Fibroblast of villous mesenchyme (primary cell): ENCODE data around the gene TAF4B. TPM values are rescaled to one million over a fixed set of nuclear protein-coding genes. Genes with fewer than 3 reads are reported as not detected.

Experiments used
- DNase-seq: peaks from one replicate; pipeline ENCODE4 v3.0.0-alpha.2; 2010; ENCODE audit warnings: low read depth
- H3K4me3 ChIP-seq: 2 replicates; pipeline ENCODE4 v1.5.1; 2011; ENCODE audit warnings: low read depth, mild to moderate bottlenecking, low read length
- total RNA-seq: library from RNA; depleted of rRNA; stranded (reverse); fragments of >200 nt; gene quantifications from 2 replicates; pipeline ENCODE4 v1.2.3, GENCODE V29; 2012
- TF ChIP-seq, protein P1 (sequence below): IDR thresholded peaks from 2 replicates; pipeline ENCODE4 v1.5.1; 2012; ENCODE audit warnings: low read depth, mild to moderate bottlenecking, low read length; ENCODE audit not compliant: insufficient read depth

The TAF4B gene
- total RNA-seq, 1 donor, result 0.86 TPM

DNA sequence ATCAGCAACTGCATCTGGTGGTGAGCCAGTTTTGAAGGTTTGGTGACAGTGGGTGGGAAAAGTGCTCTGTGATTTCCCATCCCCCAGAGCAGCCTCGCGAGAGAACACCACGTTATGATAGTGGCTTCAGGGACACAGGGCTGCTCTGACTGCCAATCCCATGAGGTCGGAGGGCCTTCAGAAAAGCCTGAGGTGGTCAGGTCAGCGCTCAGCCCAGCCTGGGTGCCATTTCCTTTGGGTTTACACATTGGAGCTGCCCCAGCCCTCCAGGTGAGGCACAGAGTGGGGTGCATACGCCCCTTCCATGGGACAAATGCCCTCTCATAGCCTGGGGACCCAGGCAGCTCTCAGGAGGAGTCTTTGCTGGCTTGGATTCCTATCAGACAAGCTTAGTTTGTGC, 195.3 kb downstream of the TAF4B start:
- DNase-seq, result no peak
- no peak overlapping the region for H3K4me3 ChIP-seq
- TF ChIP-seq, protein P1, sequence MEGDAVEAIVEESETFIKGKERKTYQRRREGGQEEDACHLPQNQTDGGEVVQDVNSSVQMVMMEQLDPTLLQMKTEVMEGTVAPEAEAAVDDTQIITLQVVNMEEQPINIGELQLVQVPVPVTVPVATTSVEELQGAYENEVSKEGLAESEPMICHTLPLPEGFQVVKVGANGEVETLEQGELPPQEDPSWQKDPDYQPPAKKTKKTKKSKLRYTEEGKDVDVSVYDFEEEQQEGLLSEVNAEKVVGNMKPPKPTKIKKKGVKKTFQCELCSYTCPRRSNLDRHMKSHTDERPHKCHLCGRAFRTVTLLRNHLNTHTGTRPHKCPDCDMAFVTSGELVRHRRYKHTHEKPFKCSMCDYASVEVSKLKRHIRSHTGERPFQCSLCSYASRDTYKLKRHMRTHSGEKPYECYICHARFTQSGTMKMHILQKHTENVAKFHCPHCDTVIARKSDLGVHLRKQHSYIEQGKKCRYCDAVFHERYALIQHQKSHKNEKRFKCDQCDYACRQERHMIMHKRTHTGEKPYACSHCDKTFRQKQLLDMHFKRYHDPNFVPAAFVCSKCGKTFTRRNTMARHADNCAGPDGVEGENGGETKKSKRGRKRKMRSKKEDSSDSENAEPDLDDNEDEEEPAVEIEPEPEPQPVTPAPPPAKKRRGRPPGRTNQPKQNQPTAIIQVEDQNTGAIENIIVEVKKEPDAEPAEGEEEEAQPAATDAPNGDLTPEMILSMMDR, result no peak

DNA sequence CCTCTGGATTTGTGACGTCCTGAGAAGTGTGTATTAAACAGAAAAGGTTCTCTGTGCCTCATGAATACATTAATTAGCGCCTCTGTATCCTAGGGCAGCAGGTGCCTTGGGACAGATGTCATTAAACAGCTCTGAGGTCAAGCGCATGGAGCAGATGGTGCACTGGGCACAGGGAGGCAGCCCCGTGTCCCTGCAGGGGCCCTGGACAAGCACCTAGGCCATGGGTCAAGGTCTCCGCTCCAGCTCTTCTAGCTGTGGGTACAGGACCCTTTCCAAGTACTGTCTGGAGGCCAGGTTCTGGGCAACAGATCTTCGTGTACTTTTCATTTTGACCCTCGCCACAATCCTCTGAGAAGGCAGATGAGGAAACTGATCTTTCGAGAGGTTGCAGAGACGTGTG, 195.7 kb downstream of the TAF4B start:
- H3K4me3 ChIP-seq, result no peak overlapping the region
- no peak for DNase-seq
- TF ChIP-seq, protein P1, result no peak

DNA sequence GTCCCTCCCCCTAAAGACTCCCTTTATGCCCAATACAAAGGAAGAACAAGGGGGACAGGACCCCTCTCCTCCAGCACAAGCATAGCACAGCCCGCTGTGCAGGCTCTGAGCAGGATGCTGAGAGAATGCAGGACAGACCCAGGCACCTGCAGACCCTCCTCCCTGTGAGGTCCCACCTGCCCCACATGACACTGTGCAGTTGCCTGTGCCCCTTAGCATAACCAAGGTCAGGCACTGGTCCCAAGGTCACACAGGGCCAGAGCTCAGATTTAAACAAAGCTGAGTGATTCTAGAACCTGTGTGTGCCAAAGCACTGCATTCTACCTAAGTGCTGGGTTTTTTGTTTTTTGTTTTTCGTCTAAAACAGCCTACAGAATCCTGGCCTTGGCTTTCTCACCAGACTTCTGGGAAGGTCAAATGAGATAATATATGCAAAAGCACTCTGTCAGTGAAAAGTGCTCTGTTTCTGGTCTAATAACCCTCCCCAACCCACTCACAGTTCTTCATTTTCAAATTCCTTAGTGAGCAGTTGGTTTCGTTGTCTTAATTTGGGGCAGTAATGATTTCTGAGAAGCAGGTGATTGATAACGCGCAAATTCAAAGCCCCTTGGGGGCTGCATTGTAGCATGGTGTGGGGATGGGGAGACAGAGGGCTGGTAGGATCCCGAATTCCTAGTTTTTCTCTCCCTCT, 196.4 kb downstream of the TAF4B start:
- TF ChIP-seq, protein P1, result no peak
- no peak for DNase-seq
- no peak overlapping the region for H3K4me3 ChIP-seq

- TF ChIP-seq, protein P1, result no peak
- H3K4me3 ChIP-seq, result no peak overlapping the region
- no peak for DNase-seq
Observed at GRCh38 chr18:26424428-26425147, 198.3 kb downstream of the TAF4B start.

- no peak for DNase-seq
- H3K4me3 ChIP-seq, result no peak overlapping the region
- TF ChIP-seq, protein P1, result no peak
Observed at GRCh38 chr18:26425148-26425531, 198.9 kb downstream of the TAF4B start.

DNA sequence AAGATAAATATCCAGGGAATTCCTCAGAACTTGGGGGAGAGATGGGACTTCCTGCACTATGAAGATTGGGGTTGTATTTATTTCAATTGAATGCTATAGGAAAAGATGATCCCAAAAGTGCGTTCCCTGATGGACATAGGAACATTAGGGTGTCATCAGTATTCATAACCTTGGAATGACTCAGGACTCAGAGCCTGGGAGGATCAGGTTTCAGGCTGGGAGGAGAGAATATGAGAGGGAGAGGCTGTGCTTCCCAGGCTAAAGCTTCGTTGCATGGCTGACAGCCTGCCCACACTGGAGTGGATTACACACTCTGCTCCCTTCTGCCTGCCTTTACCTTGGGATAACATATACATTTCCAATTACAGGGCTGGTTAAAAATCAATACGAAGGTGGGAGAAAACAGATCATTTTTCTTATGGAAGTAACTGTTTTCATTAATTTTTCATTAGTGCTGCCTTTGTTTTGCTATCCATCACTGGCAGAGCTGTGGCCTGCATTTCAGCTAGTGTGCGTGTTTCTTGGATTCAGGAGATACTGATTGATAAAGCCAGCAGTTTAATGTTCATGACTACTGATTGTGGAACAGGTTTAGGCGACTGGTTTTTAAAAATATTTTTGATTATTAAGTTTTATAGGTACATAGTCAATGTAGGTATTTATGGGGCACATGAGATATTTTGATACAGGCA, 203.4 kb downstream of the TAF4B start:
- no peak overlapping the region for H3K4me3 ChIP-seq
- peak; percentile 82 for DNase-seq
- TF ChIP-seq, protein P1, result no peak
